Nephron (organoid): ENCODE measurements around the gene PKM.
"Not testable (repeated sequence)": the region's sequence is repeated elsewhere in the genome, so short reads cannot be mapped to it uniquely, and the experiment has no call there.

Experiments
- H3K27ac Mint-ChIP-seq, 3 experiments: 2 replicates each; pipeline ENCODE4 v1.8.0; 2020; ENCODE audit warnings: mixed read lengths in 3 of 3, mild to moderate bottlenecking in 2 of 3, moderate library complexity in 1 of 3
- H3K27me3 Mint-ChIP-seq: 2 replicates; pipeline ENCODE4 v1.8.0; 2021; ENCODE audit warnings: low read depth, mild to moderate bottlenecking, moderate library complexity, mixed read lengths
- H3K36me3 Mint-ChIP-seq: 2 replicates; pipeline ENCODE4 v1.8.0; 2020; ENCODE audit warnings: low read depth, mixed read lengths
- H3K4me1 Mint-ChIP-seq: 2 replicates; pipeline ENCODE4 v1.8.0; 2020; ENCODE audit warnings: mixed read lengths
- H3K4me3 Mint-ChIP-seq, 3 experiments: 2 replicates each; pipeline ENCODE4 v1.8.0; 2020; ENCODE audit warnings: mild to moderate bottlenecking in 3 of 3, mixed read lengths in 3 of 3, moderate library complexity in 2 of 3
- H3K9me3 Mint-ChIP-seq: 2 replicates; pipeline ENCODE4 v1.8.0; 2020; ENCODE audit warnings: mixed read lengths
- TF ChIP-seq, protein P1 (sequence below), 3 experiments: fragments of 200-600 bp; sonication (generic); IDR thresholded peaks; one replicate each; pipeline ENCODE4 v1.5.0; 2021; ENCODE audit warnings: antibody characterized with exemption in 3 of 3; ENCODE audit not compliant: unreplicated experiment in 3 of 3

The PKM gene

GRCh38 chr15:72173401-72173800 is 57.6 kb downstream of the PKM start:
- TF ChIP-seq, protein P1, sequence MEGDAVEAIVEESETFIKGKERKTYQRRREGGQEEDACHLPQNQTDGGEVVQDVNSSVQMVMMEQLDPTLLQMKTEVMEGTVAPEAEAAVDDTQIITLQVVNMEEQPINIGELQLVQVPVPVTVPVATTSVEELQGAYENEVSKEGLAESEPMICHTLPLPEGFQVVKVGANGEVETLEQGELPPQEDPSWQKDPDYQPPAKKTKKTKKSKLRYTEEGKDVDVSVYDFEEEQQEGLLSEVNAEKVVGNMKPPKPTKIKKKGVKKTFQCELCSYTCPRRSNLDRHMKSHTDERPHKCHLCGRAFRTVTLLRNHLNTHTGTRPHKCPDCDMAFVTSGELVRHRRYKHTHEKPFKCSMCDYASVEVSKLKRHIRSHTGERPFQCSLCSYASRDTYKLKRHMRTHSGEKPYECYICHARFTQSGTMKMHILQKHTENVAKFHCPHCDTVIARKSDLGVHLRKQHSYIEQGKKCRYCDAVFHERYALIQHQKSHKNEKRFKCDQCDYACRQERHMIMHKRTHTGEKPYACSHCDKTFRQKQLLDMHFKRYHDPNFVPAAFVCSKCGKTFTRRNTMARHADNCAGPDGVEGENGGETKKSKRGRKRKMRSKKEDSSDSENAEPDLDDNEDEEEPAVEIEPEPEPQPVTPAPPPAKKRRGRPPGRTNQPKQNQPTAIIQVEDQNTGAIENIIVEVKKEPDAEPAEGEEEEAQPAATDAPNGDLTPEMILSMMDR (IDR thresholded peaks at IDR 0.05; ENCODE audit: unreplicated experiment in 3 of 3), result no peak
- Mint-ChIP-seq H3K4me1 (peaks cover 5% of the 10 kb centered on the region), H3K27ac (no peak overlapping the region)

GRCh38 chr15:72172796-72173195 is 58.2 kb downstream of the PKM start:
- peaks cover 11% of the 10 kb centered on the region for H3K4me1 Mint-ChIP-seq
- no peaks in the 10 kb centered on the region for H3K36me3 Mint-ChIP-seq
- no peak overlapping the region for H3K27ac Mint-ChIP-seq
- H3K4me3 Mint-ChIP-seq, result no peak overlapping the region
- H3K9me3 Mint-ChIP-seq, result no peaks in the 10 kb centered on the region
- TF ChIP-seq, protein P1 (IDR thresholded peaks at IDR 0.05; ENCODE audit: unreplicated experiment in 3 of 3), result no peak
- peaks cover 14% of the 10 kb centered on the region for H3K27me3 Mint-ChIP-seq

More at GRCh38 chr15:72173401-72173800, 57.6 kb downstream of the PKM start:
- Mint-ChIP-seq H3K9me3 (no peaks in the 10 kb centered on the region), H3K4me3 (no peak overlapping the region), H3K36me3 (no peaks in the 10 kb centered on the region), H3K27me3 (peaks cover 9% of the 10 kb centered on the region)

DNA sequence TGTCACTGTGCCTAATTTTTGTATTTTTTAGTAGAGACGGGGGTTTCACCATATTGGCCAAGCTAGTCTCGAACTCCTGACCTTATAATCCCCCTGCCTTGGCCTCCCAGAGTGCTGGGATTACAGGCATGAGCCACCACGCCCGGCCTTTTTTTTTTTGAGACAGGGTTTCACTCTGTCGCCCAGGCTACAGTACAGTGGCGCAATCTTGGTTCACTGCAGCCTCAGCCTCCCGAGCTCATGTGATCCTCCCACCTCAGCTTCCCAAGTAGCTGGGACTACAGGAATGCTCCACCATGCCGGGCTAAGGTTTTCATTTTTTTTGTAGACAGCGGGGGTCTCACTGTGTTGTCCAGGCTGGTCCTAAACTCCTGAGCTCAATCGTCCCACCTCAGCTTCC is 59.0 kb downstream of the PKM start:
- H3K36me3 Mint-ChIP-seq, H3K27ac Mint-ChIP-seq, H3K9me3 Mint-ChIP-seq, H3K4me3 Mint-ChIP-seq: not testable (repeated sequence)
- peaks cover 12% of the 10 kb centered on the region for H3K4me1 Mint-ChIP-seq
- H3K27me3 Mint-ChIP-seq, result peaks cover 14% of the 10 kb centered on the region

GRCh38 chr15:72170691-72171090 is 60.3 kb downstream of the PKM start:
- Mint-ChIP-seq H3K36me3 (no peaks in the 10 kb centered on the region), H3K9me3 (no peaks in the 10 kb centered on the region), H3K27ac (peak overlapping the region in 1 of 3 experiments; percentile 18), H3K4me3 (no peak overlapping the region), H3K27me3 (peaks cover 14% of the 10 kb centered on the region), H3K4me1 (peaks cover 12% of the 10 kb centered on the region)
- TF ChIP-seq, protein P1 (IDR thresholded peaks at IDR 0.05; ENCODE audit: unreplicated experiment in 3 of 3), result no peak

DNA sequence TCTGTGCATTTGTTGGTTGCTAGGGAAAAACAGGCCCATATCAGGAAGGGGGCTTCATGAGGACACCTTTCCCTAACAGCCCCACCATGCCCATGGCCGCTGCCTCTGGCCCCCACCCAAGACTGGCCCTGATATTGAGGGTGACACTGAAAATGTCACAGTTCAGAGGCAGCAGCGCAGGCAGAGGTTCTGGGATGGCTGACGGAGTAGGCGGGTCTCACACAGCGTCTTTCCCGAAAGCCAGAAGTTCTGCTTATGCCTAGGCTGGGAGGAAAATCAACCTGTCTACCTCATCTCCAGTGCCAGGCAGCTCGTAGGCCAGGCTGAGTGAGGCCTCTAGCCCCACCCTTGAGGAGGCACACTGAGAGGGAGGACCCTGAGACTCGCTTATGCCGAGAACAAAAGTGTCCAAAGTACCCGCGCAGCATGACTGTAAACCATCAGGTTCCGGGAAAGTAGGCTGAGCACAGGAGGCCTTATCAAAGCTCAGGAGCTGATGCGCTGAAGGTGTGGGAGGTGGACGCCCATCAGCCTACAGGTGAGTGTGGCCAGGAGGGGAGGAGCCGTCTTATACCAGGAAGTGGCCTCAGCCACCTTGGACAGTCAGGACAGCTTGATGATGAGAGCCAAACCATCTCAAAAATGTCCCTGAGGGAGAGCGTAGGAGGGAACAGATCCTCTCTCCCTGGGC is 60.9 kb downstream of the PKM start:
- no peak overlapping the region for H3K4me3 Mint-ChIP-seq
- no peaks in the 10 kb centered on the region for H3K36me3 Mint-ChIP-seq
- H3K9me3 Mint-ChIP-seq, result no peaks in the 10 kb centered on the region
- no peak overlapping the region for H3K27ac Mint-ChIP-seq
- peaks cover 8% of the 10 kb centered on the region for H3K27me3 Mint-ChIP-seq
- TF ChIP-seq, protein P1 (IDR thresholded peaks at IDR 0.05; ENCODE audit: unreplicated experiment in 3 of 3), result no peak
- H3K4me1 Mint-ChIP-seq, result peaks cover 12% of the 10 kb centered on the region

GRCh38 chr15:72169236-72169920 is 61.6 kb downstream of the PKM start:
- TF ChIP-seq, protein P1 (IDR thresholded peaks at IDR 0.05; ENCODE audit: unreplicated experiment in 3 of 3), result no peak
- no peaks in the 10 kb centered on the region for H3K9me3 Mint-ChIP-seq
- H3K36me3 Mint-ChIP-seq, result no peaks in the 10 kb centered on the region
- peaks cover 5% of the 10 kb centered on the region for H3K27me3 Mint-ChIP-seq
- peaks cover 12% of the 10 kb centered on the region for H3K4me1 Mint-ChIP-seq
- no peak overlapping the region for H3K4me3 Mint-ChIP-seq
- peak overlapping the region in 2 of 3 experiments; percentile 59 to 75 for H3K27ac Mint-ChIP-seq
